NCI-H146 treated with DMSO at 0.1 percent for 48 hours (cell line): ENCODE data around the gene TRIM61.
"Not testable (repeated sequence)": the region's sequence is repeated elsewhere in the genome, so short reads cannot be mapped to it uniquely, and the experiment has no call there.

Source experiments
- DNase-seq: peaks from one replicate; lab custom pipeline; 2025; ENCODE audit not compliant: unreplicated experiment; lab: John Stamatoyannopoulos, UW

The TRIM61 gene

DNA sequence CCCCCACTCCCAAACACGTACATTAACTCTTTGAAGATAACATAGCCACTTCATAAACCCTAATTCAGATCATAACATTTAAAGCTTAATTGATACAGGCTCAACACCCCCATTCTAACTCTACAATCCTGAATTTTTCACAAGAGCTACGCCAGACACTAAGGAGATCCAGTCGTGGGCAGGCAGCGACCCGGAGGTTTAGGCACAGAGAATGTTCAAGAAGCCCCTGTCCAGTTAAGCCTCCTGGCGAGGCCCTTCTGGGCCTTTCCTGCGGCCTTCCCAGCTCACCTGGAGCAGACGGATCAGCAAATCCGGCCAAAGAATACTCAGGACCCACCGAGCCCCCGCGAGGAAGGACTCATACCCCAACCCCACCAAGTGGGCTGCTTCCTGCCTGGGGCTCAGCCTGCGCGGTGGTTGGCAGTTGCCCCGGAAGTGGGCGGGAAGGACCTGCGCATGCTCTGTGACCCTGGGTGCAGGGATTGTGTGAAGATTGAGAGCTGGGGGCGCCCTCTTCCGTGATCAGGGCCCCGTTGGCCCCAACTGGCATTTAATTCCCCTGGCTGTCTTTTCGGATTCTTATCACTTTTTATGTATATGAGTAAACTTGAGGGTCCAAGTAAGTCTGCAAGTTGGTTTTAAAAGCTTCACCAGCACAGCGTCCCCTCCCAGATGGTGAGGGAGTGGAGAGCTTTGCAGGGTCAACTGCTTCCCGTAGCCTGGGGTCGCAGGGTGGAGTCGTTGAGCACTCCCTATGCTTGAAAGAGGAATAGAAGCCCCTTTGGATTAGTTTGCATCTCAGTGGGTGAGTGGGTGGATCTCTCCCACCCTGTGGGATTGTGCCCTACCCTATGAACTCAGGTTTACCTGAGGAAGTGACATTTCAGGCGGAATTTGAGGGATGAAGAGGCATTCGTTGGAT lies at the start of gene TRIM61:
Gene TRIM61 (minus strand): TSS at position 415 of the 922 bp plus-strand sequence. CDS start 7,655 bp downstream, outside the sequence.
- DNase-seq: no peak

GRCh38 chr4:165025782-165026181 lies 48.3 kb upstream of the TRIM61 start:
- not testable (repeated sequence) for DNase-seq

- DNase-seq: not testable (repeated sequence)
Observed at GRCh38 chr4:165019995-165020394, 42.5 kb upstream of the TRIM61 start.

GRCh38 chr4:165016971-165017370 lies 39.5 kb upstream of the TRIM61 start:
- DNase-seq: no peak

DNA sequence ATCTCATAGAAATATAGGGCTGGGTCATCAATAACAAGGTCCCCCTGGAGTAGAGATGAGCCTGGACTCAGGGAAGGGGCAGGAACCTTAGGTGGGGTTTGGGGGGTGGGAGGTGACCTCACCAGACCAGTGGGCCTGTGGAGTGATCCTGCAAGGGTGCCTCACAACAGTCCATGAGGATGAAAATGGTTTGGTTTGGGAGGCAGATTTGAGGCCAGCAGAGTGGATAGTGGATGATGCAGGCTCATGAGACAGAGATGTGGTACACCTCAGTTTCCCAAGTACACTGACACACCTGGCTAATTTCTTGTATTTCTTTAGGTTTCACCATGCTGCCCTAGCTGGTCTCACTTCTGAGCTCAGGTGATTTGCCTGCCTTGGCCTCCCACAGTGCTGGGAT lies 36.2 kb upstream of the TRIM61 start:
- DNase-seq: no peak

DNA sequence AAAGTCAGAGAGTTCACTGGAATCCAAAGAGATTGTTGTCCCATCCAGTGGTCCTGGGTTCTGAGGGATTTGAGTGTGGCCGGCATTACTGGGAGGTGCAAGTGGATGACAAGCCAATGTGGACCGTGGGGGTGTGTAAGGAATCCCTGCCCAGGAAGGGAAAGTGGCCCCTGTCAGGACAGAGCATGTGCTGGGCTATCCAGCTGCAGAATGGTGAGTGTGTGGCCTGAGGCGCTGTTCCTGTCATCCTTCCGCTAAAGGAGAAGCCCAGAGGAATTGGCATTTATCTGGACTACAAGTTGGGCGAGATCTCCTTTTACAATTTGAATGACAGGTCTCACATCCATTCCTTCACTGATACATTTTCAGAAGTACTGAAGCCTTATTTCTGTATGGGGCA lies 33.9 kb upstream of the TRIM61 start:
- DNase-seq: no peak

DNA sequence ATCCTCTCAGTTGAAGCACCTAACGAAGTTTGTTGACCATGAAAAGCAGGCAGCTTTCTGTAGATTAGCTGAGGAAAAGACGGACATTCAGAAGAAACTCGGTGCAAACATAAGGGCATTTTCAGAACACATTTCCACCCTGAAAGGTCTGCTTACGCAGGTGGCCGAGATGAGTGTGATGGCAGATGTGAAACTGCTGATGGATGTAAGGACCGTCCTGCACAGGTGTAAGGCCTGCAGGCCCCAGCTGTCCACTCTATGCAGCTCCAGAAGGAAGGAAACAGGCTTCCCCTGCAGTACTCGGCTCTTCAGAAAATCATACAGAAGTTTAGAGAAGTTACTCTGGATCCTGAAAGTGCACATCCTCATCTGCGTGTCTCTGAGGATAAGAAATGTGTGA lies 33.5 kb upstream of the TRIM61 start:
- no peak for DNase-seq

DNA sequence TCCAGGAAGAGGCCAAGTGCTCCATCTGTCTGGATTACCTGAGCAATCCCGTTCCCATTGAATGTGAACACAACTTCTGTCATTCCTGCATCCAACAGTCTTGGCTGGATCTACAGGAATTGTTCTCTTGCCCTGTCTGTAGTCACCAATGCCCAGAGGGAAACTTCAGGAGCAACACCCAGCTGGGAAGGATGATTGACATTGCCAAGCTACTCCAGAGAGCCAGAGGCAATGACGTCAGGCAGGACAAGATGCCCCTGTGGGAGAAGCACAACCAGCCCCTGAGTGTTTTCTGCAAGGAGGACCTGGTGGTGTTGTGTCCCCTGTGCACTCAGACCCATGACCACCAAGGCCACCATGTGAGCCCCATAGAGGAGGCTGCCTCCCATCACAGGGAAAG lies 33.0 kb upstream of the TRIM61 start:
- DNase-seq: no peak

DNA sequence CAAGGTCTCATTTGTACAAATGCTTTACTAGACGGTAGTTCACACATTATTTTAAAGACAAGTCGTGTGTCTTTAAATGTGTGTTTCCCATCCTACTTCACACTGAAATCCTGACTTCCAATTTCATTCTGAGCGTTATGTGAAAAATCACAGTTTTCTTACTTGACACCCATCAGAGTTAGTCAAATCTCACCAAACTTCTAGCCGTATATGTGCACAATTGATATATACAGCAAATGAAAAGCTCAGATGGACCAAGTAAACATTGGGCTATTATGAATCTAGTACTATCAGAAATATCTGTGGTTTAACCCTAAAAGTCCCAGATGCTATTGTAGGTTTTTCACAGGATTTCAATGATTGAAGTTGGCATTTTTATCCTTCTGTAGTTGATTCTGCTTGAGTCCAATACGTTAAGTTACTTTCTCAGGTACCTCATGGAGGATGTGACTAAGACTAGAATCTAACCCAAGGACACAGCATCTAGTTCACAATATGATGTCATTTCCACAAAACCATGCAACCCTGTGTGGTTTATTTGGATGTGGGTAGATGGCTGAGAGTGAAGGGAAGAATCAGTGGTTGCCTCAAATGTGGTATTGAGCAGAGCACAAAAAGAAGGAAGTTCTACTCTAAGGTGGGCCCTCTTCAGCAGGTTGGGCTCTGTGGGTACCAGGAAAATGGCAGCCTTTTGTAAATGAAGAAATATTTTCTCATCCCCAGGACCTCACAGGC lies 32.2 kb upstream of the TRIM61 start:
- no peak for DNase-seq

DNA sequence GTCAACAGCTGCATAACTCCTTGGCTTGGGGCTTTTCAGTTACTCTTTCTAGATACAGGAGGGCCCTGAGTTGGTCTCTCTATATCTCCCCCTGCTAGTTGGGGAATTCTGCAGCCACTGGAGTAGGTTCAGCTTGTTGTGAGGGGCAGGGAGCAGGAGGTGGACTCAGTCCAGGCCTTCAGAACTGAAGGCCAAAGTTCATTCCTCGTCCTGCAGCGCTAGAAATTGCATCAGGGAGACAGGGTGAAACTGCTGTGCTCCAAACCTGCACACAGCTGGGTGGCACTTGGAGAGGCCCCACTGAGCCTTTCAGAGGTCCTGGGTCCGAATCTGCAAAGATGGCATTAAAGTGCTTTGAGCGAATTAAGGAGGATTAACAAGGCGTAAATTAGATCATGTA lies 29.4 kb upstream of the TRIM61 start:
- no peak for DNase-seq

- no peak for DNase-seq
Observed at GRCh38 chr4:165006456-165006855, 29.0 kb upstream of the TRIM61 start.

GRCh38 chr4:165005352-165005925 lies 28.0 kb upstream of the TRIM61 start:
- DNase-seq: no peak

GRCh38 chr4:165001957-165002356 lies 24.5 kb upstream of the TRIM61 start:
- not testable (repeated sequence) for DNase-seq

DNA sequence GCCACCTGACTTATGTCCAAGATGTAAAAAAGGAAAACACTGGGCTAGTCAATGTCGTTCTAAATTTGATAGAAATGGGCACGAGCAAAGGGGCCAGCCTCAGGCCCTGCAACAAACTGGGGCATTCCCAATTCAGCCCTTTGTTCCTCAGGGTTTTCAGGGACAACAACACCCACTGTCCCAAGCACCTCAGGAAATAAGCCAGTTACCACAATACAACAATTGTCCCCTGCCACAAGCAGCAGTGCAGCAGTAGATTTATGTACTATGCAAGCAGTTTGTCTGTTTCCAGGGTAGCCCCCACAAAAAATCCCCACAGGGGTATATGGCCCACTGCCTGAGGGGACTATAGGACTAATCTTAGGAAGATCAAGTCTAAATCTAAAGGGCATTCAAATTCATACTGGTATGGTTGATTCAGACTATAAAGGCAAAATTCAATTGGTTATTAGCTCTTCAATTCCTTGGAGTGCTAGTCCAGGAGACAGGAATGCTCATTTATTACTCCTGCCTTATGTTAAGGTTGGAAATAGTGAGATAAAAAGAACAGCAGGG lies 21.1 kb upstream of the TRIM61 start:
- not testable (repeated sequence) for DNase-seq

GRCh38 chr4:164997941-164998340 lies 20.5 kb upstream of the TRIM61 start:
- DNase-seq: no peak

- DNase-seq: no peak
Observed at GRCh38 chr4:164997324-164997723, 19.9 kb upstream of the TRIM61 start.

DNA sequence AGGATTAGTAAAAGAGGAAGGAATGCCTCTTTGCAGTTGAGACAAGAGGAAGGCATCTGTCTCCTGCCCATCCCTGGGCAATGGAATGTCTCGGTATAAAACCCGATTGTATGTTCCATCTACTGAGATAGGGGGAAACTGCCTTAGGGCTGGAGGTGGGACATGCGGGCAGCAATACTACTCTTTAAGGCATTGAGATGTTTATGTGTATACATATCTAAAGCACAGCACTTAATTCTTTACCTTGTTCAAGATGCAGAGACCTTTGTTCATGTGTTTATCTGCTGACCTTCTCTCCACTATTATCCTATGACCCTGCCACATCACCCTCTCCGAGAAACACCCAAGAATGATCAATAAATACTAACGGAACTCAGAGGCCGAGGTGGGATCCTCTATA lies 18.7 kb upstream of the TRIM61 start:
- not testable (repeated sequence) for DNase-seq

DNA sequence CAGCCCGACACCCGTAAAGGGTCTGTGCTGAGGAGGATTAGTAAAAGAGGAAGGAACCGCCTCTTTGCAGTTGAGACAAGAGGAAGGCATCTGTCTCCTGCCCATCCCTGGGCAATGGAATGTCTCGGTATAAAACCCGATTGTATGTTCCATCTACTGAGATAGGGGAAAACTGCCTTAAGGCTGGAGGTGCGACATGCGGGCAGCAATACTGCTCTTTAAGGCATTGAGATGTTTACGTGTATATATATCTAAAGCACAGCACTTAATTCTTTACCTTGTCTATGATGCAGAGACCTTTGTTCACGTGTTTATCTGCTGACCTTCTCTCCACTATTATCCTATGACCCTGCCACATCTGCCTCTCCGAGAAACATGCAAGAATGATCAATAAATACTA lies 13.3 kb upstream of the TRIM61 start:
- DNase-seq: not testable (repeated sequence)

- no peak for DNase-seq
Observed at GRCh38 chr4:164989471-164989870, 12.0 kb upstream of the TRIM61 start.

- DNase-seq: not testable (repeated sequence)
Observed at GRCh38 chr4:164971929-164972328, 5.5 kb downstream of the TRIM61 start.

DNA sequence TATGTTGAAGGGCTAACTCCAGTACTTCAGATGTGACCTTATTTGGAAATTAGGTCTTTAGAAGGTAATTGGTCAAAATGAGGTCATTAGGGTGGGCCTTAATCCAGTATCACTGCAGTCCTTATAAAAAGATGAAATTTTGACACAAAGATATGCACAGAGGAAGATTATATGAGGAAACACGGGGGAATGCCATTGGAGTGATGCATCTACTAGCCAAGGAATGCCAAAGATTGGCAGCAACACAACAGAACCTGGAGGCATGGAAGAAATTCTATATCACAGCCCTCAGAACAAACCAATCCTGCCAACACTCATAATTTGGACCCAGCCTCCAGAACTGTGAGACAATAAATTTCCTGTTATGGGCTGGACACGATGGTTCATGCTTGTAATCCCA lies 17.6 kb downstream of the TRIM61 start:
- DNase-seq: no peak
